Head of caudate nucleus (tissue), 42 donors: ENCODE measurements around the gene GUCA2B.

ENCODE experiments used
- DNase-seq, 42 donors: peaks; one replicate each; pipeline versions ENCODE4 v3.0.0 to v3.0.0-alpha.2; 2020 to 2021; ENCODE audit warnings: mixed read lengths in 7 of 42
- intact Hi-C: fragments of 100-400 bp; cut with DNase I; formaldehyde crosslinking; loops from one replicate; pipeline ENCODE4 v1.15.0; 2022

Gene GUCA2B

DNA sequence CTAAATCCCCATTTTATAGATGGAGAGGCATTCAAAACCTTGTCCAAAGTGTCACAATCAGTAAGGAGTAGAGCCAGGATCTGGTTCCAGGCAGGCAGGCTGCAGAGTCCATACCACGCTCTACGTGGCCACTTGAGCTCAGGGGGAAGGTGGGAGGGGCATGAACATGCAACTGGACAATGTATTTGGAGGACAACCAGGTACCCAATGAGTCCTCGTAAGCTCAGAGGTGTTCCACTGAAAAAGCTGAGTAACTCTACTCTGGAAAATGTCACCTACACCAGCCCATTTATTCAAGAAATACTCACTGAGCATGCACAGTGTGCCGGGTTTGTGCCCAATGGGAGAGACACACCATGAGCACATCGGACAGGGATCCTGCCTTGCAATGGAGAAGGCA, 11.2 kb upstream of the GUCA2B start:
- peak in 1 of 42 donors; percentile 12 for DNase-seq
- intact Hi-C loops: no loop called here

GRCh38 chr1:42142894-42143675, 10.1 kb upstream of the GUCA2B start:
- intact Hi-C loops: no loop called here
- DNase-seq: peak in 1 of 42 donors; percentile 10

DNA sequence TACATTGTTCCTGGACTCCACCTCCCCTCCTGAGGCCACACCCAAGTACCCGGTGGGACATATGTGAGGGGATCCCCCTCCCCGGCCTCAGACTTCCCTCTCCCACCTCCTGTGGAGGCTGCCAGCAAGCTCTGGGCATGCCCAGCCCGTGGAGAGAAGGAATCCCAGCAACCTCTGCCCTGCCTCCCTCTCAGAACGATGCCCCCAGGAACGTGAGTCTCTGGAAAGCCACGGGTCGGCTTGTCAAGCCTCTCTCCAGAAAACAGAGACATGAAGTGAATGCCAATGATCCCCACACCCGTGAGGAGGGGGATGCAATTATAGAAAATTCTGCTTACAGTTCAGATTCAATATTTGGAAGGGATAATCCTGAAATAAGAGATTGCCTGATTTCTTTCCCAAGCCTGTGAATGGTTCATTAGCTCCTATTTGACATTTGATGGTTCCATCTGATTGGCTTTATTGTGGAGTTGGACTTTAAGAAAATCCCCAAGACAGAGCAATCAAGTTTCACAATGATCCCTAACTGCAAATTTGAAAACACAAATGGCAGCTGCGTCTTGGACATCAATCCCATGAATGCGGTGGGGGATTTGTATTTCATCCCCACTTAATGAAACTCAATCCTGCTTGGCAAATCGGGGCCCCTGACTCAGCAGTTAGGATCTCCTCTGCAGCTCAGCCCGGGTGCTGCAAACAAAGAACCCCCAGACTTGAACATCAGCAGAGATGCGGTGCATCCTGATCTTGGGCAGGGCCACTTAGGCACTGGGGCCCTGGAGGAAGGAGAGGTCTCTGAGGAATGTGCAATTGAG, 9.1 kb upstream of the GUCA2B start:
- peak in 2 of 42 donors; percentile 17 to 18 for DNase-seq

DNA sequence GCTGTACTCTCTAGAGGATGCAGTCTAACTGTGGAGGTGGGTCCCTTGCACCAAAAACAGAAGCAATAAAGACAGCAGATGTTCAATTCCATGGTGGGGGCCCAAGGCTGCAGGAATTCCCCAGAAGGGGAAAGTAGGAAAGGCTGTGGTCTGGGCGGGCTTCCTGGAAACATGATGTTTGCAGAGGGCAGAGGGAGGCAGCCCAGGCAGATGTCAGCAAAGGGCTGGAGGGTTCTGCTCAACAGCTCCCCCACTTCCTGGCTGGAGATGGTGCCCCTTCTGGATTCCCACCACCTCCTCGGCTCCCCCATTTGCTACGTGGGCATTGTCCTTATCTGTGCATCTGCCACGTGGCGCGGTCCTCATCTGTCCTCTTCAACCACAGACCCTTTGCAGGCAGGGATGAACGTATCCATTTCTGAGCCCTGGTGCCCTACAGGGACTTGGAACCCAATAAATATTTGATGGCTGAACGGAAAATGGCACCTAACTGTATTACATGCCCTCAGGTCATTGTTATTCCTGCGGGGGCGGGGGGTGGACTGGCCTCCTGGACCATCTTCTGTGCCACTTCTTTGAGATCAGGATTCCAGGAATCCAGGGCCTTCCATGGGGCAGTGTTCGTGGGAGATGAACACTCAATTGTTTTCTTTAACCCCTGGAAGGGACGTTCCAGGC, 8.4 kb upstream of the GUCA2B start:
- peak in 1 of 42 donors; percentile 19 for DNase-seq
- intact Hi-C loops: no loop called here

More for the DNA sequence above, 9.1 kb upstream of the GUCA2B start:
- intact Hi-C loops: no loop called here

DNA sequence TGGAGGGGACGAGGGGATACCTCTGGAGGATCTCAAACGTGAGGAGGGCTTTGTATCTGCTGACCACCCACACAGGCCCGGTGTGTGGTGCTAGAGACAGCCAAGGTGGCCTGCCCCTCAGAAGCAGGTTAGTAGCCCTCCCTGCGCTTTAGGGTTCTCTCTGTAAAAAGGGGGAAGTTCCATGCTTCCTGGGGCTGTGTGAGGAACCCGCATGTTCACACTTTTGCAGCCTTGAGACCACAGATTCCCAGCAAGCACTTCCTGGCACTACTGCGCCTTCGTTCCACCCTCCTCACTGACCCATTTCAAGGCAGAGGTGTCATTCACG, 7.9 kb upstream of the GUCA2B start:
- DNase-seq: no peak
- intact Hi-C loops: no loop called here

- intact Hi-C loops: no loop called here
- DNase-seq: peak in 3 of 42 donors; percentile 5 to 33 (median 16)
These were observed 7.2 kb upstream of the GUCA2B start for GRCh38 chr1:42145764-42146625.

GRCh38 chr1:42146626-42147320, 6.4 kb upstream of the GUCA2B start:
- intact Hi-C loops: no loop called here
- peak; percentile 45 to 88 (median 77) for DNase-seq

GRCh38 chr1:42148166-42148565, 5.0 kb upstream of the GUCA2B start:
- DNase-seq: no peak
- intact Hi-C loops: no loop called here

GRCh38 chr1:42150651-42151050, 2.6 kb upstream of the GUCA2B start:
- no peak for DNase-seq
- intact Hi-C loops: no loop called here

DNA sequence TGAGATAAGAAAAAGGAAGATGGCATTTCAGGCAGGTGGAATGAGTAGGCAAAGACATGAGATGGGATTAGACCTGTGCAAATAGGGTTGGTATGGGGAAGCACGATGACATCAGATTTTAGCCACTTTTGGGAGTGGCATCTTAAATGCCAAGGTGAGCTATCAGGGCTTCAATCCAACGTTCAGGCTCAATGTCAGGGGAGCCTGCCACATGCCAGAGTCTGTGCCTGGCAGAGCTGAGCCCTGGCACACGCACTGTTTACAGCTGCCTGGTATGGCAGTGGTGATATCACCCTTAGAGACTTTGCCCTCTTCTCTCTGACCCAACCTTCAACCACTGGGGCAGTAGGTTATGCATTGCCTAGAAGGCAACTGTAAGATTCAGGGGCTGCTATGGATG, 1.1 kb upstream of the GUCA2B start:
- intact Hi-C loops: no loop called here
- DNase-seq: no peak

DNA sequence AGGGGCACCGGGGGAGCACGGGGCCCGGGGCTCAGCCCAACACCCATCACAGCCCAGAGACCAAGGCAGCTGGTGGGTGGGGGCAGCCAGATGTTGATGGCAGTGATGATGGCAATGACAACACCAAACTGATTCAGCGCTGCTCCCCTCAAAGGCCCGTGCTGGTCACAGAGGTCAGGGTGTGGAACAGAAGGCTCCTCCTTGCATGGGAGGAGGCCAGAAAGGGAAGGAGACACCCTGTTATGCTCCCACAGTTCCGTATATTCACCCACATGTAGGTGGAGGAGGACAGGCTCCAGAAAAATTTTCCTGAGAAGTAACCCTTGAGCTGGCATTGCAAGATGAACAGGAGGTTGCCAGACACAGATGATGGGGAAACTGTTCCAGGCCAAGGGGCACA, 414 bp downstream of the GUCA2B start:
- intact Hi-C loops: no loop called here

GRCh38 chr1:42154685-42155084, 1.5 kb downstream of the GUCA2B start:
- intact Hi-C loops: no loop called here
- no peak for DNase-seq

More for the DNA sequence above, 414 bp downstream of the GUCA2B start:
- DNase-seq: no peak

DNA sequence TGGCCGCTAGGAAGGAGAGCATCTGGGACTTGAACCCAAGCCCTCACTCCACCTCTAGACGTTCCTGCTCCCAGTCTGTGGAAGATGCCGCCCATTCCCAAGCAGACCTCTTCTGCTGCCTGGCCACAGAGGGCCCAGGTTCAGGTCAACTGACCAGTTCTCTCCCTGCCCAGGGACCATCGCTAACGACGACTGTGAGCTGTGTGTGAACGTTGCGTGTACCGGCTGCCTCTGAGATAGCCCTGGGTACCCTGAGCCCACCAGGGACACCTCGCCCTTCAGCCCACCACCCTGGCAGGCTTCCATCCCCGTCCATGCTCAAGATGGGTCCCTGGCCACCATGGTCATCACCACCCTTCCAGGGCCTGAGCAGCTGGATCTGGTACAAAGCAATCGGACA, 2.2 kb downstream of the GUCA2B start:
- intact Hi-C loops: no loop called here
- no peak for DNase-seq

DNA sequence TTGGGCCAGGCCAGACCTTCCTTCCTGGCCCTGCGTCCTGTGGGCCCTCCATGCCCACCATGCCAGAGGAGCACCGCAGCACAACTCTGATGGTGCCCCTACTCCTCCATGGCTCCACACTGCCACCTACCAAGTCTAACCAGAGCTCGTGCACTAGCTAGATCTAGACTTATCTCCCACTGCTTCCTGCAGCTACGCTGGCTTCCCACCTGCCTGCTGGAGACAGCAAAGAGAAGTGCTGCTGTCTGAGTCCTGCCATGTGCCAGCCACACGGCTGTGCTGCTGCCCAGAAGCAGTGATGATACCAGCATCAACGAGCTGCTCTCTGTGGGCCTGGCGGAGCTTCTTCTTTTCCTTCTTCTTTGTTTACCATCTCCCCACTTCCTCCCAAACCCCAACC, 4.5 kb downstream of the GUCA2B start:
- no peak for DNase-seq
- intact Hi-C loops: no loop called here

DNA sequence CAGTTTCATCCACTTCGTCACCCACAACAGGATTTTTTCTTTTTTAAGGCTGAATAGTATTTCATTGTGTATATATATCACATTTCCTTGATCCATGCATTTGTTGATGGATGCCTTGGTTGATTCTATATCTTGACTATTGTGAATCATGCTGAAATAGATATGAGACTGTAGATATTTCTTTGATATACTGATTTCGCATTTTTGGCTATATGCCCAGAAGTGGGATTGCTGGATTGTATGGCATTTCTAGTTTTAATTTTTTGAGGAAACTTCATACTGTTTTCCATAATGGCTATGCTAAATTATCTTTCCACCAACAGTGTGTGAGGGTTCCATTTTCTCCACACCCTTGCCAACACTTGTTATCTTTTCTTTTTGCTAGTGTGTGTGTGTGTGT, 5.0 kb downstream of the GUCA2B start:
- intact Hi-C loops: no loop called here
- no peak for DNase-seq

- no peak for DNase-seq
- intact Hi-C loops: no loop called here
These were observed 9.0 kb downstream of the GUCA2B start for GRCh38 chr1:42162181-42162580.

DNA sequence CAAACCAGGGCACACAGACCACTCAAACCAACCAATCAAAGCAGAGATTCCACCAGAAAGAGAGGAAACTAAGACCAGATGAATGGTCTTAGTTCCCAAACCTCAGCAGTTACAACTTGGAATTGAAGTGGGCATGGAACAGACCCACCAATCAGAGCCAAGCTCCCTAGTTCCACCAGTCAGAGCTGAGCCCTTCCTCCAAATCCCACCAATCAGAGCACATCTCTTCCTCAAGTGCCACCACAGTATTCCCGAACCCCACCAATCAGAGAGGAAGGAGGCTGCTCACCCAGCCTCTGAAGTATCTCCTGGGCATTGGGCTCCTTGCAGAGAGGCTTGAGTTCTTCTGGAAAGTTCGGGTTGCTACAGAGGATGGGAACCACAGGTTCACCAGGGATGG, 9.9 kb downstream of the GUCA2B start:
- intact Hi-C loops: no loop called here
- DNase-seq: no peak
